Measurements from ENCODE around the gene REM1. TPM values are rescaled to one million over a fixed set of nuclear protein-coding genes. Genes with fewer than 3 reads are reported as not detected.
A peak's percentile ranks its signal among the peaks of the same experiment; 100 is the strongest.

The REM1 gene
- total RNA-seq, 1 experiment from 2014 or later = not detected

- Histone ChIP-seq H3K18ac (ENCODE audit: insufficient read length, low read depth, low read length) (peak within 1 kb of the TSS; percentile 43), H4K8ac (replicated peaks; ENCODE audit: insufficient read length, low read depth, low read length) (no peak within 1 kb of the TSS), H3K56ac (ENCODE audit: insufficient read length, low read depth, low read length) (no peak within 1 kb of the TSS), H3K27me3 (ENCODE audit: insufficient read depth, low read length) (no peaks in the 10 kb centered on the region), H3K9me3 (ENCODE audit: control insufficient read depth, low read depth, low read length) (no peaks in the 10 kb centered on the region), H4K91ac (ENCODE audit: insufficient read length, low read depth, low read length) (no peak within 1 kb of the TSS), H3K14ac (ENCODE audit: insufficient read depth, low read length) (peak within 1 kb of the TSS; percentile 43), H2BK12ac (ENCODE audit: insufficient read length, low read depth, low read length) (no peak within 1 kb of the TSS), H2AFZ (ENCODE audit: low read length) (no peak within 1 kb of the TSS), H3K4me1 (ENCODE audit: insufficient read depth, low read length) (no peaks in the 10 kb centered on the region; the same call in 1 of the 2 replicates), H4K20me1 (ENCODE audit: control insufficient read depth, insufficient read depth, insufficient read length) (peaks cover 2% of the 10 kb centered on the region), H3K79me2 (ENCODE audit: insufficient read depth, low read length) (peaks cover 3% of the 10 kb centered on the region; the same call in 1 of the 2 replicates), H2BK20ac (ENCODE audit: low read depth, low read length, poor library complexity, severe bottlenecking) (no peak within 1 kb of the TSS), H2AK5ac (ENCODE audit: insufficient read length, low read length) (no peak within 1 kb of the TSS), H3K23me2 (ENCODE audit: insufficient read length, low read depth, low read length, poor library complexity, severe bottlenecking) (peaks cover 4% of the 10 kb centered on the region), H4K5ac (ENCODE audit: insufficient read length, low read depth, low read length) (no peak within 1 kb of the TSS), H3K9ac (ENCODE audit: extremely low read depth, insufficient read length, low read length) (peak within 1 kb of the TSS; percentile 53), H3K23ac (ENCODE audit: insufficient read length, low read depth, low read length) (no peak within 1 kb of the TSS), H3T11ph (ENCODE audit: low read length) (no peak within 1 kb of the TSS), H3K79me1 (ENCODE audit: insufficient read depth, low read depth, low read length, poor library complexity, severe bottlenecking) (peaks cover 6% of the 10 kb centered on the region), H2BK120ac (ENCODE audit: low read depth, low read length, poor library complexity, severe bottlenecking) (no peak within 1 kb of the TSS), H2BK5ac (ENCODE audit: insufficient read length, low read length) (no peak within 1 kb of the TSS), H2BK15ac (ENCODE audit: low read depth, low read length) (no peak within 1 kb of the TSS), H3K4me2 (ENCODE audit: insufficient read depth, insufficient read length, low read length) (peak within 1 kb of the TSS; percentile 95), H3K4ac (ENCODE audit: low read depth, low read length) (no peak within 1 kb of the TSS), H3K27ac (ENCODE audit: insufficient read length, low read depth, low read length) (no peak within 1 kb of the TSS)
- Mint-ChIP-seq H3K36me3 (ENCODE audit: insufficient read depth in 1 of 3, low read depth in 3 of 3) (peaks cover 0 to 7% (median 7%) of the 10 kb centered on the region in 3 experiments; a peak in 3 of 7 replicates), H3K4me1 (peaks cover 0 to 3% of the 10 kb centered on the region in 2 experiments; a peak in 1 of 4 replicates), H3K4me3 (peak within 1 kb of the TSS; percentile 43 to 73), H3K27ac (no peak within 1 kb of the TSS; a peak in 1 of 7 replicates), H3K9me3 (peaks cover 0 to 12% of the 10 kb centered on the region in 2 experiments; a peak in 4 of 5 replicates), H3K27me3 (ENCODE audit: low read depth) (peaks cover 4% of the 10 kb centered on the region)
- no CpG with 5 or more reads among the region's 86 CpGs for WGBS (ENCODE audit: extremely low coverage, insufficient read length, low lambda C conversion rate)
- TF ChIP-seq, protein P1, sequence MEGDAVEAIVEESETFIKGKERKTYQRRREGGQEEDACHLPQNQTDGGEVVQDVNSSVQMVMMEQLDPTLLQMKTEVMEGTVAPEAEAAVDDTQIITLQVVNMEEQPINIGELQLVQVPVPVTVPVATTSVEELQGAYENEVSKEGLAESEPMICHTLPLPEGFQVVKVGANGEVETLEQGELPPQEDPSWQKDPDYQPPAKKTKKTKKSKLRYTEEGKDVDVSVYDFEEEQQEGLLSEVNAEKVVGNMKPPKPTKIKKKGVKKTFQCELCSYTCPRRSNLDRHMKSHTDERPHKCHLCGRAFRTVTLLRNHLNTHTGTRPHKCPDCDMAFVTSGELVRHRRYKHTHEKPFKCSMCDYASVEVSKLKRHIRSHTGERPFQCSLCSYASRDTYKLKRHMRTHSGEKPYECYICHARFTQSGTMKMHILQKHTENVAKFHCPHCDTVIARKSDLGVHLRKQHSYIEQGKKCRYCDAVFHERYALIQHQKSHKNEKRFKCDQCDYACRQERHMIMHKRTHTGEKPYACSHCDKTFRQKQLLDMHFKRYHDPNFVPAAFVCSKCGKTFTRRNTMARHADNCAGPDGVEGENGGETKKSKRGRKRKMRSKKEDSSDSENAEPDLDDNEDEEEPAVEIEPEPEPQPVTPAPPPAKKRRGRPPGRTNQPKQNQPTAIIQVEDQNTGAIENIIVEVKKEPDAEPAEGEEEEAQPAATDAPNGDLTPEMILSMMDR (conservative IDR thresholded peaks at IDR 0.05) = peak; percentile 100
- DNase-seq = peak; percentile 95
Observed at GRCh38 chr20:31514154-31515071, 39.3 kb downstream of the REM1 start, which contains the start of gene HM13. HM13 (plus strand) TSS chr20:31514442; CDS start chr20:31514552, 110 bp downstream.
